Breast epithelium (tissue), 3 donors: ENCODE measurements around the gene WDTC1.

ENCODE experiments used
- CTCF ChIP-seq, 3 donors: fragments of 450-650 bp; IDR thresholded peaks; one replicate each; pipeline ENCODE4 v1.5.1; 2016 to 2017; ENCODE audit warnings: antibody characterized with exemption in 3 of 3, mild to moderate bottlenecking in 3 of 3, moderate library complexity in 3 of 3
- POLR2AphosphoS5 ChIP-seq, 3 donors: sonication (generic); formaldehyde crosslinking; IDR thresholded peaks; one replicate each; pipeline ENCODE4 v1.6.1; 2017; ENCODE audit warnings: antibody characterized with exemption in 3 of 3

- TF ChIP-seq CTCF (IDR thresholded peaks at IDR 0.05) = no peak
- no peak for TF ChIP-seq POLR2AphosphoS5 (IDR thresholded peaks at IDR 0.05)
Measured at GRCh38 chr1:27351541-27352107, 117.2 kb downstream of the WDTC1 start.
